ENCODE results near the gene LRRC32. TPM values are rescaled to one million over a fixed set of nuclear protein-coding genes. Genes with fewer than 3 reads are reported as not detected.

The LRRC32 gene
- total RNA-seq, 1 experiment from 2014 or later, result 0.27 TPM

- H3K9me3 ChIP-seq, result no peaks in the 10 kb centered on the region
- peaks cover 5% of the 10 kb centered on the region for H3K4me1 Mint-ChIP-seq (ENCODE audit: low read depth, unreplicated experiment)
- no peak for DNase-seq
- H3K27me3 Mint-ChIP-seq (ENCODE audit: insufficient read depth, unreplicated experiment), result peaks cover 4% of the 10 kb centered on the region
- no peaks in the 10 kb centered on the region for H3K9me3 Mint-ChIP-seq (ENCODE audit: unreplicated experiment)
- H3K4me3 Mint-ChIP-seq (ENCODE audit: unreplicated experiment), result no peak overlapping the region
- no peak overlapping the region for H3K27ac Mint-ChIP-seq (ENCODE audit: unreplicated experiment)
- BruUV-seq (replicated peaks), result no TSS peak
- TF ChIP-seq CTCF (IDR thresholded peaks at IDR 0.05; ENCODE audit: insufficient read depth in 1 of 2, low read depth in 1 of 2, low read length in 1 of 2, severe bottlenecking in 1 of 2, unreplicated experiment in 1 of 2), result no peak
- H3K27me3 ChIP-seq (replicated peaks; ENCODE audit: control insufficient read depth, insufficient read depth, low read length), result no peaks in the 10 kb centered on the region
- ChIA-PET POLR2A (no interaction called here), CTCF (no interaction called here)
- H3K4me1 ChIP-seq, result 0 out of 2 replicates have a peak, but pooled peaks cover 7% of the 10 kb centered on the region
- H3K36me3 Mint-ChIP-seq (ENCODE audit: insufficient read depth, unreplicated experiment), result no peaks in the 10 kb centered on the region
- no peak overlapping the region for H3K4me3 ChIP-seq (ENCODE audit: low read depth, low read length)
- H3K36me3 ChIP-seq (ENCODE audit: control insufficient read depth, insufficient read depth, low read length), result no peaks in the 10 kb centered on the region
- intact Hi-C loops (cut with micrococcal nuclease; ENCODE audit: unreplicated experiment), result no loop called here
Measured at GRCh38 chr11:76719281-76719680, 48.7 kb upstream of the LRRC32 start.

DNA sequence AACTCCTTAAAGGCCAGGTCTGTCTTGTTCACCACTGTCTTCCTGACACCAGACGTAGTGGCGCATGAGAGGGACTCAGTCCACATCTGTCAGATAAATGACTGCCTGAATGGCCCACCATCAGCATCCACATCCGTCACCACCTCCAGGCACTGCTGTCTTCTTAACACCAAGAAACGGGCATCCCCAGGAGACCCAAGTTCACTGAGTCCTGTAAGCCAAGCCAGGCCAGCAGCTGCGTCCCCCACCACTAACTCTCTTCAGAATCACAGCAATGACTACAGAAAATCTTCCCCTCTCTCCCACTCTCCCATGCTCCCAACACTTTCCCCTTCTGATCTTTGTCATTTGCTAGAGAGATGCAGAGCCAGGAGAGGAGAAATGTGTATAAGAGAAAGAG is 47.3 kb upstream of the LRRC32 start:
- CTCF ChIA-PET, result interaction anchor here (1.0 kb wide), 1 partner anchor 119 kb away, joined by 3 read pairs; no protein-coding TSS in a partner anchor
- no TSS peak for BruUV-seq (replicated peaks)
- peaks cover 3% of the 10 kb centered on the region for H3K27me3 Mint-ChIP-seq (ENCODE audit: insufficient read depth, unreplicated experiment)

GRCh38 chr11:76717369-76717768 is 46.8 kb upstream of the LRRC32 start:
- no peak for TF ChIP-seq CTCF (IDR thresholded peaks at IDR 0.05; ENCODE audit: insufficient read depth in 1 of 2, low read depth in 1 of 2, low read length in 1 of 2, severe bottlenecking in 1 of 2, unreplicated experiment in 1 of 2)
- Histone ChIP-seq H3K4me1 (0 out of 2 replicates have a peak, but pooled peaks cover 7% of the 10 kb centered on the region), H3K27me3 (replicated peaks; ENCODE audit: control insufficient read depth, insufficient read depth, low read length) (no peaks in the 10 kb centered on the region), H3K9me3 (no peaks in the 10 kb centered on the region), H3K36me3 (ENCODE audit: control insufficient read depth, insufficient read depth, low read length) (no peaks in the 10 kb centered on the region), H3K4me3 (ENCODE audit: low read depth, low read length) (no peak overlapping the region)
- CTCF ChIA-PET, result interaction anchor here (1.0 kb wide), 1 partner anchor 118 kb away, joined by 3 read pairs; no protein-coding TSS in a partner anchor
- POLR2A ChIA-PET, result no interaction called here
- DNase-seq, result no peak
- Mint-ChIP-seq H3K9me3 (ENCODE audit: unreplicated experiment) (no peaks in the 10 kb centered on the region), H3K27me3 (ENCODE audit: insufficient read depth, unreplicated experiment) (no peaks in the 10 kb centered on the region), H3K4me3 (ENCODE audit: unreplicated experiment) (no peak overlapping the region), H3K4me1 (ENCODE audit: low read depth, unreplicated experiment) (peaks cover 2% of the 10 kb centered on the region), H3K27ac (ENCODE audit: unreplicated experiment) (no peak overlapping the region), H3K36me3 (ENCODE audit: insufficient read depth, unreplicated experiment) (no peaks in the 10 kb centered on the region)
- intact Hi-C loops (cut with micrococcal nuclease; ENCODE audit: unreplicated experiment), result no loop called here
- no TSS peak for BruUV-seq (replicated peaks)

More for the DNA sequence above, 47.3 kb upstream of the LRRC32 start:
- Mint-ChIP-seq H3K36me3 (ENCODE audit: insufficient read depth, unreplicated experiment) (no peaks in the 10 kb centered on the region), H3K4me1 (ENCODE audit: low read depth, unreplicated experiment) (peaks cover 5% of the 10 kb centered on the region), H3K27ac (ENCODE audit: unreplicated experiment) (no peak overlapping the region), H3K9me3 (ENCODE audit: unreplicated experiment) (no peaks in the 10 kb centered on the region), H3K4me3 (ENCODE audit: unreplicated experiment) (no peak overlapping the region)
- H3K9me3 ChIP-seq, result no peaks in the 10 kb centered on the region
- 0 out of 2 replicates have a peak, but pooled peaks cover 7% of the 10 kb centered on the region for H3K4me1 ChIP-seq
- no peak overlapping the region for H3K4me3 ChIP-seq (ENCODE audit: low read depth, low read length)
- POLR2A ChIA-PET, result no interaction called here
- no peak for TF ChIP-seq CTCF (IDR thresholded peaks at IDR 0.05; ENCODE audit: insufficient read depth in 1 of 2, low read depth in 1 of 2, low read length in 1 of 2, severe bottlenecking in 1 of 2, unreplicated experiment in 1 of 2)
- no peaks in the 10 kb centered on the region for H3K27me3 ChIP-seq (replicated peaks; ENCODE audit: control insufficient read depth, insufficient read depth, low read length)
- no peaks in the 10 kb centered on the region for H3K36me3 ChIP-seq (ENCODE audit: control insufficient read depth, insufficient read depth, low read length)
- DNase-seq, result no peak
- intact Hi-C loops (cut with micrococcal nuclease; ENCODE audit: unreplicated experiment), result no loop called here

Measured in Caco-2 (cell line).